GM12801 (cell line): ENCODE measurements around the gene NAT14.

Source experiments
- TF ChIP-seq, protein P1 (sequence below): IDR thresholded peaks from one replicate; pipeline ENCODE4 v1.5.1; 2011; ENCODE audit warnings: control low read depth; ENCODE audit not compliant: insufficient read length; ENCODE audit errors: extremely low read depth

NAT14 gene

GRCh38 chr19:55478364-55478763 lies 6.6 kb upstream of the NAT14 start:
- TF ChIP-seq, protein P1, sequence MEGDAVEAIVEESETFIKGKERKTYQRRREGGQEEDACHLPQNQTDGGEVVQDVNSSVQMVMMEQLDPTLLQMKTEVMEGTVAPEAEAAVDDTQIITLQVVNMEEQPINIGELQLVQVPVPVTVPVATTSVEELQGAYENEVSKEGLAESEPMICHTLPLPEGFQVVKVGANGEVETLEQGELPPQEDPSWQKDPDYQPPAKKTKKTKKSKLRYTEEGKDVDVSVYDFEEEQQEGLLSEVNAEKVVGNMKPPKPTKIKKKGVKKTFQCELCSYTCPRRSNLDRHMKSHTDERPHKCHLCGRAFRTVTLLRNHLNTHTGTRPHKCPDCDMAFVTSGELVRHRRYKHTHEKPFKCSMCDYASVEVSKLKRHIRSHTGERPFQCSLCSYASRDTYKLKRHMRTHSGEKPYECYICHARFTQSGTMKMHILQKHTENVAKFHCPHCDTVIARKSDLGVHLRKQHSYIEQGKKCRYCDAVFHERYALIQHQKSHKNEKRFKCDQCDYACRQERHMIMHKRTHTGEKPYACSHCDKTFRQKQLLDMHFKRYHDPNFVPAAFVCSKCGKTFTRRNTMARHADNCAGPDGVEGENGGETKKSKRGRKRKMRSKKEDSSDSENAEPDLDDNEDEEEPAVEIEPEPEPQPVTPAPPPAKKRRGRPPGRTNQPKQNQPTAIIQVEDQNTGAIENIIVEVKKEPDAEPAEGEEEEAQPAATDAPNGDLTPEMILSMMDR, result no peak

- TF ChIP-seq, protein P1, result no peak
These were observed 5.9 kb upstream of the NAT14 start for GRCh38 chr19:55479045-55479444.

DNA sequence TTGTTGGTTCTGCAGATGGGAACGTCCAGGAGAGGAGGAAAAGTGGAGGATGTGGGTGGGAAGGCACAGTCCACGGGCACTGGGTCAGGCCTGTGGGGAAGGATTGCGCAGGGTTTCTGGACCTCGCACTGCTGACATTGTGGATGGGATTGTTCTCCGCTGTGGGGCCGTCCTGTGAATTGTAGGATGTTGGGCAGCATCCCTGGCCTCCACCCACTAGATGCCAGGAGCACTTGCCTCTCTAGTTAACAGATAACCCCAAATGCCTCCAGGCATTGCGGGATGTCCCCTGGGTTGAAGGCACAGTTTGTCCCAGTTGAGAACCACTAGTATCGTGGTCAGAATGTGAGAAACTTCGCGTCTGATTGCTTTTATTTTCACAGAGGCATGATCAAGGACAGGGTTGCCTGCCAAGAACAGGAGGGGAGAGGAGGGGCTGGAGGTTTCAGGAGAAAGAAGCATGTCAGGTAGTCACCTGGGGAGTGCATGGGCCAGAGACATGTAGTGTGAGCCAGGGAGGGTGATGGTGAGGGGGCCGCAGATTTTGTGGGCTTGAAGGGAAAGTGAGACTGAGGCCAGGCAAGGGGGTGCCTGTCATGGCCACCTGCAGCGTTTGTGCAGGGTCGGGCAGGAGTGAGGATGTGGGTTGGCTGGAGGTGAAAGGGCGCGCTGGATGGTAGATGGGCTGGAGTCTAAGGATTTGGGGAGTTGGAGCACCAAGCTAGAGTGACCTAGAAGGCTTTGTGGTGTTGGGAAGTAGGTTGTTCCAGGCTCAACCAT lies 5.3 kb upstream of the NAT14 start:
- TF ChIP-seq, protein P1, result no peak

- TF ChIP-seq, protein P1, result no peak
These were observed 3.7 kb upstream of the NAT14 start for GRCh38 chr19:55481148-55481793.

DNA sequence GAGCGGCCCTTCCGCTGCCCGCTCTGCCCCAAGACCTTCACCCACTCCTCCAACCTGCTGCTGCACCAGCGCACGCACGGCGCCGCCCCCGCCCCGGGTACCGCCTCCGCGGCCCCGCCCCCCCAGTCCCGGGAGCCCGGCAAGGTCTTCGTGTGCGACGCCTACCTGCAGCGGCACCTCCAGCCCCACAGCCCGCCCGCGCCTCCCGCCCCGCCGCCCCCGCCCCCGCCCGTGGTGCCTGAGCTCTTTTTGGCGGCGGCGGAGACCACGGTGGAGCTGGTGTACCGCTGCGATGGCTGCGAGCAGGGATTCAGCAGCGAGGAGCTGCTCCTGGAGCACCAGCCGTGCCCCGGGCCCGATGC lies 3.2 kb upstream of the NAT14 start:
- TF ChIP-seq, protein P1, result no peak

- TF ChIP-seq, protein P1, result no peak
These were observed 2.6 kb upstream of the NAT14 start for GRCh38 chr19:55482156-55482961.
